Gastrocnemius medialis (tissue), 4 donors: ENCODE data around the gene PPP2R5C. TPM values are rescaled to one million over a fixed set of nuclear protein-coding genes. Genes with fewer than 3 reads are reported as not detected.

Experiments
- ATAC-seq, 2 donors: fragments of 150-250 bp; one replicate each; pipeline ENCODE4 v1.9.1; 2016
- DNase-seq, 2 donors: peaks; one replicate each; pipeline ENCODE4 v3.0.0-alpha.2; 2019
- H3K27ac ChIP-seq, 4 donors: fragments of 200-600 bp; sonication (generic); 1 replicate in 1 of 4; 2 replicates in 3 of 4; pipeline ENCODE4 v1.5.1; 2016 to 2018; ENCODE audit warnings: mild to moderate bottlenecking in 2 of 4, moderate library complexity in 1 of 4
- H3K27me3 ChIP-seq, 3 donors: fragments of 200-600 bp; sonication (generic) in 2 of 3; 1 replicate in 1 of 3; 2 replicates in 2 of 3; pipeline versions ENCODE4 v1.5.1 to v1.6.0; 2016 to 2019; ENCODE audit warnings: mild to moderate bottlenecking in 1 of 3, moderate library complexity in 1 of 3
- H3K36me3 ChIP-seq, 2 donors: fragments of 200-600 bp; sonication (generic) in 1 of 2; one replicate each; pipeline ENCODE4 v1.5.1; 2017 to 2018
- H3K4me1 ChIP-seq, 2 donors: fragments of 200-600 bp; sonication (generic) in 1 of 2; one replicate each; pipeline ENCODE4 v1.5.1; 2016 to 2017; ENCODE audit warnings: mild to moderate bottlenecking in 2 of 2
- H3K4me3 ChIP-seq, 4 donors: fragments of 200-600 bp; sonication (generic) in 3 of 4; 1 replicate in 1 of 4; 2 replicates in 3 of 4; pipeline ENCODE4 v1.5.1; 2016 to 2019; ENCODE audit warnings: mild to moderate bottlenecking in 2 of 4
- H3K9me3 ChIP-seq, 3 donors: fragments of 200-600 bp; sonication (generic) in 2 of 3; 1 replicate in 1 of 3; 2 replicates in 2 of 3; pipeline ENCODE4 v1.5.1; 2016 to 2019
- POLR2A ChIP-seq, 2 donors: fragments of 450-650 bp; IDR thresholded peaks; one replicate each; pipeline ENCODE4 v1.6.1; 2017; ENCODE audit warnings: antibody characterized with exemption in 2 of 2, mild to moderate bottlenecking in 2 of 2, moderate library complexity in 2 of 2
- in situ Hi-C, 4 donors: fragments of 200-750 bp; cut with MboI; loops; one replicate each; pipeline versions ENCODE4 v1.15.0 to v1.8.0; 2017; ENCODE audit warnings: low sequenced_read_pairs in 4 of 4
- intact Hi-C: fragments of 100-400 bp; cut with DNase I; formaldehyde crosslinking; loops from one replicate; pipeline ENCODE4 v1.15.1; 2023; ENCODE audit warnings: low total_unique reads
- total RNA-seq, 4 donors: library from RNA; depleted of rRNA; stranded (reverse); fragments of >200 nt; gene quantifications; one replicate each; pipeline versions ENCODE4 v1.1.0 to v1.2.3, GENCODE V29; 2016
- TF ChIP-seq, protein P1 (sequence below), 5 experiments: fragments of 450-650 bp in 3 of 5; fragments of 200-600 bp in 2 of 5; sonication (generic) in 2 of 5; IDR thresholded peaks in 4 of 5; conservative IDR thresholded peaks in 1 of 5; 1 replicate in 4 of 5; 2 replicates in 1 of 5; pipeline ENCODE4 v1.5.1; 2016 to 2019; ENCODE audit warnings: antibody characterized with exemption in 5 of 5, mild to moderate bottlenecking in 3 of 5, moderate library complexity in 3 of 5

Gene PPP2R5C
- total RNA-seq, 4 donors from 2014 or later = 35.4 to 65.9 (median 49.3) TPM

DNA sequence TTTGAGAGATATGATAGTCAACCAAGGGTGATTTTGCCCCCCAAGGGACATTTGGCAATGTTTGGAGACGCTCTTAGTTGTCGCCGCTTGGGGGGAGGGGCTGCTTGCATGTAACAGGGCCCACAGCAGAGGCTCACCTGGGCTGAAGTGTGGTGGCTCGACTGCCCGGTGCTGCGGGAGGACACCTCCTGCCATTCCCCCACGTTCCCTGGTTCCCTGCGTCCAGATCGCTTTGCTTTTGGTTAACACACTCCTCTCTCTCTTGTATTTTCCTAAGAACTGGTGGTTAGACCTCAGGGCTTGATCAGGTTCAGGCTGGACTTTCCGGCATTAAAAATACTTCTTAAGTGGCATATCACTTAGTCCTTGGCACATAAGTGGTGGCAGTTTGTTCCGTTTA is 18.9 kb downstream of the PPP2R5C start:
- Histone ChIP-seq H3K9me3 (no peaks in the 10 kb centered on the region), H3K4me3 (peak overlapping the region in 1 of 4 donors; percentile 79), H3K27ac (no peak overlapping the region), H3K4me1 (peaks cover 12 to 26% of the 10 kb centered on the region in 2 donors), H3K36me3 (no peaks in the 10 kb centered on the region), H3K27me3 (no peaks in the 10 kb centered on the region)
- no peak for TF ChIP-seq POLR2A (IDR thresholded peaks at IDR 0.05)
- TF ChIP-seq, protein P1, sequence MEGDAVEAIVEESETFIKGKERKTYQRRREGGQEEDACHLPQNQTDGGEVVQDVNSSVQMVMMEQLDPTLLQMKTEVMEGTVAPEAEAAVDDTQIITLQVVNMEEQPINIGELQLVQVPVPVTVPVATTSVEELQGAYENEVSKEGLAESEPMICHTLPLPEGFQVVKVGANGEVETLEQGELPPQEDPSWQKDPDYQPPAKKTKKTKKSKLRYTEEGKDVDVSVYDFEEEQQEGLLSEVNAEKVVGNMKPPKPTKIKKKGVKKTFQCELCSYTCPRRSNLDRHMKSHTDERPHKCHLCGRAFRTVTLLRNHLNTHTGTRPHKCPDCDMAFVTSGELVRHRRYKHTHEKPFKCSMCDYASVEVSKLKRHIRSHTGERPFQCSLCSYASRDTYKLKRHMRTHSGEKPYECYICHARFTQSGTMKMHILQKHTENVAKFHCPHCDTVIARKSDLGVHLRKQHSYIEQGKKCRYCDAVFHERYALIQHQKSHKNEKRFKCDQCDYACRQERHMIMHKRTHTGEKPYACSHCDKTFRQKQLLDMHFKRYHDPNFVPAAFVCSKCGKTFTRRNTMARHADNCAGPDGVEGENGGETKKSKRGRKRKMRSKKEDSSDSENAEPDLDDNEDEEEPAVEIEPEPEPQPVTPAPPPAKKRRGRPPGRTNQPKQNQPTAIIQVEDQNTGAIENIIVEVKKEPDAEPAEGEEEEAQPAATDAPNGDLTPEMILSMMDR (IDR thresholded peaks at IDR 0.05 in 4 of 5, conservative IDR thresholded peaks at IDR 0.05 in 1 of 5) = no peak
- in situ Hi-C loops (no loop called here), intact Hi-C loops (no loop called here)
- no peak for DNase-seq
- no peak for ATAC-seq

DNA sequence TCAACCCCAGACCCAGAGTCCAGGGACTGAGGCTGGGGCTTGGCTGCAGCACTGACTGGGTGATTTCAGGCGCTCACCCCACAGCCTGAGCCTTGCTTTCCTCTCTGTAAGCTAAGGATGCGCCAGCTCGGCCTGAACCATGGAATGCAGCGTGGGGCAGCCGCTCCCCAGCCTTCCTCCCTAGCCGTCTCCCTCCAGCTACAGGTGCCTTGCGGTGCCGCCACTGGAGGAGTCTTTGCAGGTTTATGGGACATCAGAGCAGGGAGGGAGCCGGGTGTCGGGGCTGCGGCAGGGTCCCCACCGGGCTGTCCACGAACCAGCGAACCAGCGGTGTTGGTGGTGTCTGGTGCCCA is 19.4 kb downstream of the PPP2R5C start:
- no peak overlapping the region for H3K27ac ChIP-seq
- intact Hi-C loops (no loop called here), in situ Hi-C loops (no loop called here)

DNA sequence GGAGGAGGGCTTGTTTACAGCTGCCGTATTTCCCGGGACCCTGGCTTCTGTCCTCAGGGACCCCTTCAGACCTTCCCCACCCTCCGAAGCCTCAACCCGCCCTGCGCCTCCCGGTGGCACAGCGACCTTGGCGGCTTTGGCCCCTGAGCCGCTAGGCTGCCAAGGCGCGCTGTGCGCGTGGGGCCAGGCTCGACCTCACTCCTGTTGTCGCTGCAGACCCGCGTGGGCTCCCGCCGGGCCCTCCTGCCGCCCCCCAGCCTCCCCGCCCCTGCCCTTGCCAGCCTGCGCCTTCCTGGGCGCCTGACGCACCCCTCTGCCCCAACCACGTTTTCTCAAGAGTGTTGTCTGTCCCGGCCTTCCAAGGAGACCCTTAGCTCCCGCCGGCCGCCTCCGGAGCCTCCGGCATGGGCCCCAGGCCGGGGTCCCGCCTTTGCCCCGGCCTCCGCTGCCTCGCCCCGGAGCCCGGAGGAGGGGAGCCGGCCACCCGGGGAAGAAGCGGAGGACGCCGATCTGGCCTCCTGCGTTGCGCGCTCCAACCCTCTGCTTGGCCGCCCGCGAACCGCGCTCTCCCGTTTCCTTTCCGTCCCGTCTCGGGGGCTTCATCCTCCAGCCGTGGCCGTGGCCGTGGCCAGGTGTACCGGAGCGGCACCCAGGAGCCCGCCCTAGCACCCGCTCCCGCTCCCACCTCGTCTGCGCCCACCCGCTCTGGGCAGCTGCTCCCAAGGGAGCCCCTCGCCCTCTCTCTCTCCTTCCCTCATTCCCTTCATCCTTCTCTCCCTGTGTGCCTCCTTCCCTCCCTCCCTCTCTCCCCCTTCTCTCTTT is 19.9 kb downstream of the PPP2R5C start:
- Histone ChIP-seq H3K9me3 (no peaks in the 10 kb centered on the region), H3K4me3 (peak overlapping the region; percentile 56 to 87 (median 76)), H3K36me3 (no peaks in the 10 kb centered on the region), H3K27ac (no peak overlapping the region), H3K4me1 (peaks cover 5 to 16% of the 10 kb centered on the region in 2 donors), H3K27me3 (no peaks in the 10 kb centered on the region)
- intact Hi-C loops (no loop called here), in situ Hi-C loops (no loop called here)
- peak in 1 of 2 donors; percentile 58 for ATAC-seq
- TF ChIP-seq, protein P1 (IDR thresholded peaks at IDR 0.05 in 4 of 5, conservative IDR thresholded peaks at IDR 0.05 in 1 of 5) = no peak
- TF ChIP-seq POLR2A (IDR thresholded peaks at IDR 0.05) = no peak
- DNase-seq = no peak

More for the DNA sequence above, 19.4 kb downstream of the PPP2R5C start:
- peaks cover 10 to 21% of the 10 kb centered on the region in 2 donors for H3K4me1 ChIP-seq
- no peaks in the 10 kb centered on the region for H3K9me3 ChIP-seq
- peak overlapping the region; percentile 56 to 87 (median 76) for H3K4me3 ChIP-seq
- H3K27me3 ChIP-seq = no peaks in the 10 kb centered on the region
- TF ChIP-seq POLR2A (IDR thresholded peaks at IDR 0.05) = no peak
- TF ChIP-seq, protein P1 (IDR thresholded peaks at IDR 0.05 in 4 of 5, conservative IDR thresholded peaks at IDR 0.05 in 1 of 5) = no peak
- DNase-seq (no peak), ATAC-seq (peak in 1 of 2 donors; percentile 21)
- H3K36me3 ChIP-seq = no peaks in the 10 kb centered on the region

DNA sequence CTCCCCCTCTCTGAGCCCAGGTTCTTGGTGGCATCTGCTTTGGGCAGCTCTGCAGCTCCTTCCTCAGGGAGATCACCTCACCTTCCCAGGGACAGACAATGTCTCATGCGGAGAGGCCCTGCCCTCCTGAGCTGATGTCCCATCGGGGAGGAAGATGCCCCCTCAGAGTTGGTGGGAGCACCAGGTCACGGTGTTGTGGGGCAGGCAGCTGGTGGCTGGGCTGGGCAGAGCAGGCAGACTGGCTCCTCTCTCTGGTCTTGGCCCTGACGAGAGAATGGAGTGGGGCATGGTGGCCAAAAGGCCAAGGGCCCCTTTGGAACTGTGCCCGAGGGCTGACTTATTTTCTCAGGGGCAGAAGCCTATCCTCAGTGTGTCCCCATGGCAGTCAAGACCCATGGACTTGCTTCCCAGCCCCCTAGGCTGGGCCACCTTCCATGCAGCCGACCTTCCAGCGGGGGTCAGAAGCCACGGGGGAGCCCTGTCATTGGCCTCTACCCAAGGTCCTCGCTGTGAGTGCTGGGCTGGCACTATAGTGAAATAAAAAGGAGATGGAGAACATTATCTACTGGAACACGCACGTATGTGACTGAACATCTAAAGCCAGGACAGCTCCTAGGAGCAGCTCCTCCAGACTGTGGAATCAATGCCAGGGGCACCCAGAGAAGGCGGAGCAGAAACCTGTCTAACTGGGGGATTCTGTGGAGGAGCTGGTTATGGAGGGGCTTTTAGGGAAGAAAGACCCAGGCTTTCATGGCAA is 21.9 kb downstream of the PPP2R5C start:
- Histone ChIP-seq H3K4me1 (peaks cover 4 to 15% of the 10 kb centered on the region in 2 donors), H3K4me3 (no peak overlapping the region), H3K27me3 (no peaks in the 10 kb centered on the region), H3K36me3 (no peaks in the 10 kb centered on the region), H3K27ac (no peak overlapping the region), H3K9me3 (no peaks in the 10 kb centered on the region)
- intact Hi-C loops = no loop called here
- in situ Hi-C loops = no loop called here
- DNase-seq = no peak
- TF ChIP-seq POLR2A (IDR thresholded peaks at IDR 0.05) = no peak
- TF ChIP-seq, protein P1 (IDR thresholded peaks at IDR 0.05 in 4 of 5, conservative IDR thresholded peaks at IDR 0.05 in 1 of 5) = no peak
- ATAC-seq = no peak
